Neural progenitor cell (in vitro differentiated cells): ENCODE data around the gene HSDL2.

ENCODE experiments used
- CTCF ChIP-seq: fragments of 200-600 bp; sonication (generic); IDR thresholded peaks from 2 replicates; pipeline ENCODE4 v1.5.1; 2017; ENCODE audit warnings: antibody characterized with exemption, mild to moderate bottlenecking
- EZH2 ChIP-seq: fragments of 200-600 bp; sonication (generic); IDR thresholded peaks from 2 replicates; pipeline ENCODE4 v1.6.1; 2017; ENCODE audit warnings: antibody characterized with exemption, mild to moderate bottlenecking, moderate library complexity
- EZH2phosphoT487 ChIP-seq: fragments of 200-600 bp; sonication (generic); IDR thresholded peaks from 2 replicates; pipeline ENCODE4 v1.6.1; 2017; ENCODE audit warnings: antibody characterized with exemption

GRCh38 chr9:112367465-112367864 lies 12.4 kb upstream of the HSDL2 start:
- no peak for TF ChIP-seq CTCF
- no peak for TF ChIP-seq EZH2
- TF ChIP-seq EZH2phosphoT487, result no peak
